PC-9 (cell line): Measurements from ENCODE around the gene CTNND2. TPM values are rescaled to one million over a fixed set of nuclear protein-coding genes. Genes with fewer than 3 reads are reported as not detected.

ENCODE experiments used
- BruUV-seq: library from RNA; stranded (reverse); fragments of 400-500 nt; replicated peaks from 2 replicates; lab custom pipeline; 2021; lab: Mats Ljungman, UMichigan
- CTCF ChIA-PET: fragments of 300-600 bp; sonication (Branson Sonifier 250); formaldehyde crosslinking; loops from one replicate; lab custom pipeline; 2022; ENCODE audit warnings: antibody characterized with exemption; lab: Charles Lee
- POLR2A ChIA-PET: fragments of 300-600 bp; sonication (Branson Sonifier 250); formaldehyde crosslinking; loops from one replicate; lab custom pipeline; 2022; ENCODE audit warnings: antibody characterized with exemption; ENCODE audit not compliant: unreplicated experiment; lab: Charles Lee
- DNase-seq, 2 experiments: peaks; one replicate each; pipeline versions ENCODE4 v3.0.0 to v3.0.0-alpha.2; 2015 to 2022; ENCODE audit warnings: mixed read lengths in 1 of 2
- H2AFZ ChIP-seq: fragments of 200-600 bp; sonication (generic); 2 replicates; pipeline ENCODE4 v1.8.1; 2017; ENCODE audit warnings: antibody characterized with exemption
- H3F3A ChIP-seq: fragments of 200-600 bp; sonication (generic); 2 replicates; pipeline ENCODE4 v1.8.1; 2017; ENCODE audit warnings: antibody characterized with exemption, mild to moderate bottlenecking, low read depth; ENCODE audit not compliant: insufficient read depth
- H3K27ac ChIP-seq: fragments of 200-600 bp; sonication (generic); 2 replicates; pipeline ENCODE4 v1.6.1; 2016; ENCODE audit warnings: mixed run types
- H3K27me3 ChIP-seq: fragments of 200-600 bp; sonication (generic); 2 replicates; pipeline ENCODE4 v1.6.1; 2016; ENCODE audit warnings: low read depth, mixed run types; ENCODE audit not compliant: insufficient read depth
- H3K36me3 ChIP-seq: fragments of 200-600 bp; sonication (generic); 2 replicates; pipeline ENCODE4 v1.6.1; 2016; ENCODE audit warnings: low read depth, mixed run types
- H3K4me1 ChIP-seq: fragments of 200-600 bp; sonication (generic); replicated peaks from 2 replicates; pipeline ENCODE4 v1.6.1; 2016; ENCODE audit warnings: mixed run types; ENCODE audit not compliant: insufficient read depth
- H3K4me2 ChIP-seq: fragments of 200-600 bp; sonication (generic); 2 replicates; pipeline ENCODE4 v1.6.1; 2017; ENCODE audit warnings: mixed run types
- H3K4me3 ChIP-seq: fragments of 200-600 bp; sonication (generic); 2 replicates; pipeline ENCODE4 v1.6.1; 2016; ENCODE audit warnings: mixed run types
- H3K79me2 ChIP-seq: fragments of 200-600 bp; sonication (generic); 2 replicates; pipeline ENCODE4 v1.6.1; 2017; ENCODE audit warnings: low read depth, mixed run types
- H3K9me2 ChIP-seq: fragments of 200-600 bp; sonication (generic); 2 replicates; pipeline ENCODE4 v1.8.1; 2017; ENCODE audit warnings: mild to moderate bottlenecking; ENCODE audit not compliant: insufficient read depth
- H3K9me3 ChIP-seq: fragments of 200-600 bp; sonication (generic); 2 replicates; pipeline ENCODE4 v1.8.1; 2016; ENCODE audit warnings: low read depth; ENCODE audit not compliant: insufficient read depth
- H4K20me1 ChIP-seq: fragments of 200-600 bp; sonication (generic); 2 replicates; pipeline ENCODE4 v1.8.1; 2017; ENCODE audit not compliant: insufficient read depth
- EZH2 ChIP-seq: fragments of 200-600 bp; sonication (generic); IDR thresholded peaks from 2 replicates; pipeline ENCODE4 v1.8.0; 2017; ENCODE audit warnings: antibody characterized with exemption, low read depth
- intact Hi-C: fragments of 100-400 bp; cut with micrococcal nuclease; formaldehyde crosslinking; loops from one replicate; pipeline ENCODE4 v1.10.0; 2022; ENCODE audit not compliant: unreplicated experiment
- total RNA-seq: library from RNA; stranded (reverse); gene quantifications from 2 replicates; pipeline ENCODE4 v1.2.3, GENCODE V29; 2021
- TF ChIP-seq, protein P1 (sequence below): fragments of 200-600 bp; sonication (generic); conservative IDR thresholded peaks from 2 replicates; pipeline ENCODE4 v1.6.1; 2017; ENCODE audit warnings: mixed run types, antibody characterized with exemption, mild to moderate bottlenecking, moderate library complexity

The CTNND2 gene
- total RNA-seq, 1 experiment from 2014 or later = not detected

GRCh38 chr5:11584017-11584416 is 320.2 kb downstream of the CTNND2 start:
- no peak for DNase-seq
- no peak overlapping the region for H3K4me3 ChIP-seq

DNA sequence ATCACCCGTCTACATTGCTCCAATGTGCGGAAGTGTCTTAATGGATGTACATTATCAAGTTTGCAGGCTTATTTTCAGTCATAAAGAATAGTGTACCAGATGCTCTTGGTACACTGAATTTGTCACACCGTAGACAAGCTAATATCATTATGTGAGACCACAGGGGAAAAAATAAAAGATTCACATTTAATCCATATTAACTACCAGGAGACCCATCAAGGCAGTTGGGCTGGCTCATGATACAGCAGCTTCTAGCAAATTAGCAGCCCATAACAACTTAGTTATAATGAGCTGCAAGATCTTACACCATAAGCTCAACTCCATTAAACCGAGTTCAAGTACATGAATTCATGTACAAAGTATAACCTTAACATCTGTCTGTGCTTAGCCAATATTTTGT is 324.9 kb downstream of the CTNND2 start:
- H3K27ac ChIP-seq = no peak overlapping the region
- no peak for TF ChIP-seq EZH2
- TF ChIP-seq, protein P1, sequence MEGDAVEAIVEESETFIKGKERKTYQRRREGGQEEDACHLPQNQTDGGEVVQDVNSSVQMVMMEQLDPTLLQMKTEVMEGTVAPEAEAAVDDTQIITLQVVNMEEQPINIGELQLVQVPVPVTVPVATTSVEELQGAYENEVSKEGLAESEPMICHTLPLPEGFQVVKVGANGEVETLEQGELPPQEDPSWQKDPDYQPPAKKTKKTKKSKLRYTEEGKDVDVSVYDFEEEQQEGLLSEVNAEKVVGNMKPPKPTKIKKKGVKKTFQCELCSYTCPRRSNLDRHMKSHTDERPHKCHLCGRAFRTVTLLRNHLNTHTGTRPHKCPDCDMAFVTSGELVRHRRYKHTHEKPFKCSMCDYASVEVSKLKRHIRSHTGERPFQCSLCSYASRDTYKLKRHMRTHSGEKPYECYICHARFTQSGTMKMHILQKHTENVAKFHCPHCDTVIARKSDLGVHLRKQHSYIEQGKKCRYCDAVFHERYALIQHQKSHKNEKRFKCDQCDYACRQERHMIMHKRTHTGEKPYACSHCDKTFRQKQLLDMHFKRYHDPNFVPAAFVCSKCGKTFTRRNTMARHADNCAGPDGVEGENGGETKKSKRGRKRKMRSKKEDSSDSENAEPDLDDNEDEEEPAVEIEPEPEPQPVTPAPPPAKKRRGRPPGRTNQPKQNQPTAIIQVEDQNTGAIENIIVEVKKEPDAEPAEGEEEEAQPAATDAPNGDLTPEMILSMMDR = no peak

More at GRCh38 chr5:11584017-11584416, 320.2 kb downstream of the CTNND2 start:
- H3K4me2 ChIP-seq = no peak overlapping the region
- no peaks in the 10 kb centered on the region for H3K9me3 ChIP-seq
- H3K27me3 ChIP-seq = peaks cover 39% of the 10 kb centered on the region; the same call in 1 of the 2 replicates
- H4K20me1 ChIP-seq = no peaks in the 10 kb centered on the region
- intact Hi-C loops = no loop called here
- POLR2A ChIA-PET = no interaction called here
- H3K9me2 ChIP-seq = 0 out of 2 replicates have a peak, but pooled peaks cover 3% of the 10 kb centered on the region
- no peak overlapping the region for H3K27ac ChIP-seq
- no peaks in the 10 kb centered on the region for H3K36me3 ChIP-seq
- CTCF ChIA-PET = no interaction called here
- H3F3A ChIP-seq = no peaks in the 10 kb centered on the region
- no peaks in the 10 kb centered on the region for H3K79me2 ChIP-seq
- H2AFZ ChIP-seq = no peak overlapping the region
- no peaks in the 10 kb centered on the region for H3K4me1 ChIP-seq
- no peak for TF ChIP-seq EZH2
- TF ChIP-seq, protein P1 = no peak
- BruUV-seq = no TSS peak

GRCh38 chr5:11574787-11575186 is 329.5 kb downstream of the CTNND2 start:
- no peaks in the 10 kb centered on the region for H3K79me2 ChIP-seq
- DNase-seq = no peak
- BruUV-seq = no TSS peak
- H3K27ac ChIP-seq = no peak overlapping the region
- H3K9me2 ChIP-seq = 0 out of 2 replicates have a peak, but pooled peaks cover 3% of the 10 kb centered on the region
- H3K36me3 ChIP-seq = no peaks in the 10 kb centered on the region
- TF ChIP-seq EZH2 = no peak
- TF ChIP-seq, protein P1 = no peak
- no peaks in the 10 kb centered on the region for H3K9me3 ChIP-seq
- no peak overlapping the region for H3K4me3 ChIP-seq
- no peak overlapping the region for H3K4me2 ChIP-seq
- ChIA-PET CTCF (no interaction called here), POLR2A (no interaction called here)
- H4K20me1 ChIP-seq = no peaks in the 10 kb centered on the region
- intact Hi-C loops = no loop called here
- H2AFZ ChIP-seq = no peak overlapping the region
- H3K4me1 ChIP-seq = no peaks in the 10 kb centered on the region
- no peaks in the 10 kb centered on the region for H3F3A ChIP-seq
- H3K27me3 ChIP-seq = peaks cover 17% of the 10 kb centered on the region; the same call in 1 of the 2 replicates

More for the DNA sequence above, 324.9 kb downstream of the CTNND2 start:
- intact Hi-C loops = no loop called here
- ChIA-PET CTCF (no interaction called here), POLR2A (no interaction called here)
- H3K4me1 ChIP-seq = no peaks in the 10 kb centered on the region
- H2AFZ ChIP-seq = no peak overlapping the region
- no TSS peak for BruUV-seq
- H3F3A ChIP-seq = no peaks in the 10 kb centered on the region
- no peaks in the 10 kb centered on the region for H3K9me3 ChIP-seq
- DNase-seq = no peak
- no peak overlapping the region for H3K4me2 ChIP-seq
- H3K4me3 ChIP-seq = no peak overlapping the region
- H4K20me1 ChIP-seq = no peaks in the 10 kb centered on the region
- no peaks in the 10 kb centered on the region for H3K36me3 ChIP-seq
- no peaks in the 10 kb centered on the region for H3K79me2 ChIP-seq
- 0 out of 2 replicates have a peak, but pooled peaks cover 3% of the 10 kb centered on the region for H3K9me2 ChIP-seq
- peaks cover 30% of the 10 kb centered on the region; the same call in 1 of the 2 replicates for H3K27me3 ChIP-seq
